ENCODE data around the gene IL16. TPM values are rescaled to one million over a fixed set of nuclear protein-coding genes. Genes with fewer than 3 reads are reported as not detected.

Gene IL16
- total and polyA plus RNA-seq, 4 donors, result 1.9 to 6.9 (median 4.4) TPM

DNA sequence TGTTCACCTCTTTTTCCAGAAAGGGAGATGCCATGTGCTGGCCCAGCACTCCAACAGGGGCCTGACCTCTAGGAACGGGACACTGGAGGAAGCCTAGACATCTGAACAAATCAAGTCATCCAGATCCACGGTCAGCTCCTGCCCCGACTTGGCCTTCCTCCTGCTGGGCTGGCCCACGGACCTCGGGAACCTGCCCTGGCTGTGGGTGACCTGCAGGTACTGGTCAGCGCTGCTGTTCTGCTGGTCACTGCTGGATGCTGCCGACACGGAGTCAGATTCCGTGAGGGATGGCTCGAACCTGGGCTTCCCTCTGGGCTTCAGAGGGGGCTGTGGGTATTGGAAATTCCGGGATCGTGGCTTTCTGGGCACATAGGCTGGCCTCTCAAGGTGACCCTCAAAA, 135.6 kb downstream of the IL16 start:
- Histone ChIP-seq H3K4me1 (ENCODE audit: control insufficient read depth in 4 of 4, insufficient read depth in 4 of 4, low read length in 3 of 4) (peaks cover 0 to 9% (median 1%) of the 10 kb centered on the region in 4 donors), H3K4me3 (ENCODE audit: low read depth in 1 of 3, low read length in 3 of 3) (no peak overlapping the region), H3K9ac (ENCODE audit: low read depth in 1 of 2, low read length in 2 of 2) (no peak overlapping the region), H3K27ac (ENCODE audit: low read depth in 1 of 2, low read length in 2 of 2) (no peak overlapping the region), H3K9me3 (ENCODE audit: control insufficient read depth in 4 of 4, low read length in 3 of 4) (no peaks in the 10 kb centered on the region), H3K36me3 (ENCODE audit: control insufficient read depth in 4 of 4, insufficient read depth in 3 of 4, low read depth in 1 of 4, low read length in 3 of 4) (no peaks in the 10 kb centered on the region), H3K27me3 (ENCODE audit: control insufficient read depth in 4 of 4, insufficient read depth in 4 of 4, low read length in 3 of 4) (no peaks in the 10 kb centered on the region)
- 97% methylated on average over 12 of the region's 12 CpGs for WGBS
- DNase-seq (ENCODE audit: low spot score), result no peak
- TF ChIP-seq TAF1 (conservative IDR thresholded peaks at IDR 0.05) (no peak), RAD21 (IDR thresholded peaks at IDR 0.05) (no peak), SP1 (IDR thresholded peaks at IDR 0.05) (no peak), HNF4A (conservative IDR thresholded peaks at IDR 0.05) (no peak), EGR1 (IDR thresholded peaks at IDR 0.05; ENCODE audit: low read depth in 2 of 2) (no peak)
- TF ChIP-seq, protein P1, sequence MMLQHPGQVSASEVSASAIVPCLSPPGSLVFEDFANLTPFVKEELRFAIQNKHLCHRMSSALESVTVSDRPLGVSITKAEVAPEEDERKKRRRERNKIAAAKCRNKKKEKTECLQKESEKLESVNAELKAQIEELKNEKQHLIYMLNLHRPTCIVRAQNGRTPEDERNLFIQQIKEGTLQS (IDR thresholded peaks at IDR 0.05), result no peak

DNA sequence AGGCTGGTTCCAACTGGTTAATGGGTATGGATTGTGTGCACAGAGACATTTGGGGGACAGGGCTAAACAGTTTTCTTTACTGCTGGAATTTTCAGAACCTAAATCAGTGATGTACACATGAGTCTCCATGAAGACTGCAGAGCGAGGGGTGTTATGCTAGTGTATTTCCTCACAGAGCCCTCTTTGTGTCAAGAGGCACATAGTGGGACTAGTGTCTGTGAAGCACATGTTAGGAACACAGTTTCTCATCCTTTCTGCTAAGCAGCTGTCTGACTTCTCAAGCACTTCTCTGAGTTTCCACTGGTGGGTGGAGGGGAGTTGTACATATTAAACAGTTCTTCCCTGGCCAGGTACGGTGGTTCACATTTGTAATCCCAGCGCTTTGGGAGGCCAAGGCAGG, 136.7 kb downstream of the IL16 start:
- H3K27me3 ChIP-seq (ENCODE audit: control insufficient read depth in 4 of 4, insufficient read depth in 4 of 4, low read length in 3 of 4), result no peaks in the 10 kb centered on the region
- H3K27ac ChIP-seq (ENCODE audit: low read depth in 1 of 2, low read length in 2 of 2), result no peak overlapping the region
- H3K4me1 ChIP-seq (ENCODE audit: control insufficient read depth in 4 of 4, insufficient read depth in 4 of 4, low read length in 3 of 4), result peaks cover 0 to 9% (median 1%) of the 10 kb centered on the region in 4 donors
- H3K4me3 ChIP-seq (ENCODE audit: low read depth in 1 of 3, low read length in 3 of 3), result no peak overlapping the region
- no peak for DNase-seq (ENCODE audit: low spot score)
- no peak overlapping the region for H3K9ac ChIP-seq (ENCODE audit: low read depth in 1 of 2, low read length in 2 of 2)
- H3K36me3 ChIP-seq (ENCODE audit: control insufficient read depth in 4 of 4, insufficient read depth in 3 of 4, low read depth in 1 of 4, low read length in 3 of 4), result no peaks in the 10 kb centered on the region
- H3K9me3 ChIP-seq (ENCODE audit: control insufficient read depth in 4 of 4, low read length in 3 of 4), result no peaks in the 10 kb centered on the region
- 97% methylated on average over 3 of the region's 3 CpGs for WGBS
- no peak for TF ChIP-seq FOXA2 (IDR thresholded peaks at IDR 0.05)
- no peak for TF ChIP-seq RAD21 (IDR thresholded peaks at IDR 0.05)
- no peak for TF ChIP-seq FOXA1 (IDR thresholded peaks at IDR 0.05)
- no peak for TF ChIP-seq HNF4A (conservative IDR thresholded peaks at IDR 0.05)
- no peak for TF ChIP-seq YY1 (IDR thresholded peaks at IDR 0.05)
- TF ChIP-seq JUND (IDR thresholded peaks at IDR 0.05), result no peak
- no peak for TF ChIP-seq RXRA (IDR thresholded peaks at IDR 0.05)
- TF ChIP-seq, protein P2, sequence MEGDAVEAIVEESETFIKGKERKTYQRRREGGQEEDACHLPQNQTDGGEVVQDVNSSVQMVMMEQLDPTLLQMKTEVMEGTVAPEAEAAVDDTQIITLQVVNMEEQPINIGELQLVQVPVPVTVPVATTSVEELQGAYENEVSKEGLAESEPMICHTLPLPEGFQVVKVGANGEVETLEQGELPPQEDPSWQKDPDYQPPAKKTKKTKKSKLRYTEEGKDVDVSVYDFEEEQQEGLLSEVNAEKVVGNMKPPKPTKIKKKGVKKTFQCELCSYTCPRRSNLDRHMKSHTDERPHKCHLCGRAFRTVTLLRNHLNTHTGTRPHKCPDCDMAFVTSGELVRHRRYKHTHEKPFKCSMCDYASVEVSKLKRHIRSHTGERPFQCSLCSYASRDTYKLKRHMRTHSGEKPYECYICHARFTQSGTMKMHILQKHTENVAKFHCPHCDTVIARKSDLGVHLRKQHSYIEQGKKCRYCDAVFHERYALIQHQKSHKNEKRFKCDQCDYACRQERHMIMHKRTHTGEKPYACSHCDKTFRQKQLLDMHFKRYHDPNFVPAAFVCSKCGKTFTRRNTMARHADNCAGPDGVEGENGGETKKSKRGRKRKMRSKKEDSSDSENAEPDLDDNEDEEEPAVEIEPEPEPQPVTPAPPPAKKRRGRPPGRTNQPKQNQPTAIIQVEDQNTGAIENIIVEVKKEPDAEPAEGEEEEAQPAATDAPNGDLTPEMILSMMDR (IDR thresholded peaks at IDR 0.05; ENCODE audit: low read depth, low read length, missing input control), result no peak
- no peak for TF ChIP-seq GABPA (IDR thresholded peaks at IDR 0.05 in 1 of 2, conservative IDR thresholded peaks at IDR 0.05 in 1 of 2)
- TF ChIP-seq, protein P3, sequence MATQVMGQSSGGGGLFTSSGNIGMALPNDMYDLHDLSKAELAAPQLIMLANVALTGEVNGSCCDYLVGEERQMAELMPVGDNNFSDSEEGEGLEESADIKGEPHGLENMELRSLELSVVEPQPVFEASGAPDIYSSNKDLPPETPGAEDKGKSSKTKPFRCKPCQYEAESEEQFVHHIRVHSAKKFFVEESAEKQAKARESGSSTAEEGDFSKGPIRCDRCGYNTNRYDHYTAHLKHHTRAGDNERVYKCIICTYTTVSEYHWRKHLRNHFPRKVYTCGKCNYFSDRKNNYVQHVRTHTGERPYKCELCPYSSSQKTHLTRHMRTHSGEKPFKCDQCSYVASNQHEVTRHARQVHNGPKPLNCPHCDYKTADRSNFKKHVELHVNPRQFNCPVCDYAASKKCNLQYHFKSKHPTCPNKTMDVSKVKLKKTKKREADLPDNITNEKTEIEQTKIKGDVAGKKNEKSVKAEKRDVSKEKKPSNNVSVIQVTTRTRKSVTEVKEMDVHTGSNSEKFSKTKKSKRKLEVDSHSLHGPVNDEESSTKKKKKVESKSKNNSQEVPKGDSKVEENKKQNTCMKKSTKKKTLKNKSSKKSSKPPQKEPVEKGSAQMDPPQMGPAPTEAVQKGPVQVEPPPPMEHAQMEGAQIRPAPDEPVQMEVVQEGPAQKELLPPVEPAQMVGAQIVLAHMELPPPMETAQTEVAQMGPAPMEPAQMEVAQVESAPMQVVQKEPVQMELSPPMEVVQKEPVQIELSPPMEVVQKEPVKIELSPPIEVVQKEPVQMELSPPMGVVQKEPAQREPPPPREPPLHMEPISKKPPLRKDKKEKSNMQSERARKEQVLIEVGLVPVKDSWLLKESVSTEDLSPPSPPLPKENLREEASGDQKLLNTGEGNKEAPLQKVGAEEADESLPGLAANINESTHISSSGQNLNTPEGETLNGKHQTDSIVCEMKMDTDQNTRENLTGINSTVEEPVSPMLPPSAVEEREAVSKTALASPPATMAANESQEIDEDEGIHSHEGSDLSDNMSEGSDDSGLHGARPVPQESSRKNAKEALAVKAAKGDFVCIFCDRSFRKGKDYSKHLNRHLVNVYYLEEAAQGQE (IDR thresholded peaks at IDR 0.05), result no peak
- no peak for TF ChIP-seq NR2F2 (IDR thresholded peaks at IDR 0.05)
- TF ChIP-seq EGR1 (IDR thresholded peaks at IDR 0.05; ENCODE audit: low read depth in 2 of 2), result no peak
- no peak for TF ChIP-seq TAF1 (conservative IDR thresholded peaks at IDR 0.05)

All from liver (tissue), 9 donors.